Measurements from ENCODE around the gene A1CF. TPM values are rescaled to one million over a fixed set of nuclear protein-coding genes. Genes with fewer than 3 reads are reported as not detected.
A peak's percentile ranks its signal among the peaks of the same experiment; 100 is the strongest.

A1CF gene
- total and polyA plus RNA-seq, 3 experiments from 2014 or later, result not detected

DNA sequence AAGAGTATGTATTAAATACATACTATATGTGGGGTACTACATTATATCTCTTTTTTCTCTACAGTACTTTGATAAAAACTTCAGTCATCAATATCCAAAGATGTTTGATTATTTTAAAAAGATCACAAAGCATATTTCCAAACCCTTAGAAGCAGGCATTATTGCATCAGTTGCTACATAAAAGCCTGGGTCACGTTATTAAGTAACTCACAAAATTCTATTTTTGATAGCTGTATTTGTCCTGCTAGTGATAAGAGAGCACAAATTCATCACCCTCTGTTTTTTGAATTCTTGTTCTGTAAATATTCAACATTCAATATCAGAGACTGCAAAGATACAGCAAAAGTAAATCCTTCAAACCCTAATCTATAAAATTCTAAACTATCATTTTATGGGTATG, 30.0 kb downstream of the A1CF start:
- Mint-ChIP-seq H3K27me3 (peaks cover 8 to 39% of the 10 kb centered on the region in 2 donors), H3K4me1 (no peaks in the 10 kb centered on the region), H3K36me3 (no peaks in the 10 kb centered on the region), H3K4me3 (no peak overlapping the region), H3K27ac (peak overlapping the region in 1 of 8 donors; percentile 21), H3K9me3 (no peaks in the 10 kb centered on the region)
- no peak for DNase-seq
- CTCF ChIA-PET, result no interaction called here
- no peaks in the 10 kb centered on the region for H3K4me1 ChIP-seq (ENCODE audit: insufficient read depth, low read length)
- no peak overlapping the region for H3K4me3 ChIP-seq (ENCODE audit: low read length)
- H3K27me3 ChIP-seq (ENCODE audit: insufficient read depth, low read length, poor library complexity, severe bottlenecking), result no peaks in the 10 kb centered on the region
- POLR2A ChIA-PET, result no interaction called here
- H3K36me3 ChIP-seq (ENCODE audit: insufficient read depth, low read length), result no peaks in the 10 kb centered on the region
- no peaks in the 10 kb centered on the region for H3K9me3 ChIP-seq (ENCODE audit: low read length)
- no peak overlapping the region for H3K27ac ChIP-seq (ENCODE audit: low read depth, low read length)

DNA sequence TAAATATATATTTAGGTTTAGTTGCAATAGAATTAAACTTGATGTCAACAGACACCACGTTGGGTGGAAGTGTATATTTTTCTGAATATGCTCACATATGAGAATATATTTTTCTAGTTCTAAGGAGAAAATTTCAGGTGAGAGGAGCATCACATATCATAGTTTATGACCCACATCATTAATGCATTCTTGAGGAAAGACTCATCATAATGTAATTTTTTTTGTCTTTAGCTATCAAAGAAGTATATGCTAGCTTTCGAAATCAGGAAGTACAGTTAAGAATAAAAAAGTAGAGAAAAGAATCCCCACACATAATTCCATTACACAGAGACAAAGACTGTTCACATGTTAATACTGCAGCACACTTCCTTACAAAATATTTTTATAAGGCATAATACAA, 30.4 kb downstream of the A1CF start:
- Mint-ChIP-seq H3K27ac (no peak overlapping the region), H3K4me3 (no peak overlapping the region), H3K4me1 (no peaks in the 10 kb centered on the region), H3K9me3 (no peaks in the 10 kb centered on the region), H3K27me3 (peaks cover 8 to 39% of the 10 kb centered on the region in 2 donors), H3K36me3 (no peaks in the 10 kb centered on the region)
- H3K4me1 ChIP-seq (ENCODE audit: insufficient read depth, low read length), result no peaks in the 10 kb centered on the region
- H3K27me3 ChIP-seq (ENCODE audit: insufficient read depth, low read length, poor library complexity, severe bottlenecking), result no peaks in the 10 kb centered on the region
- no peak overlapping the region for H3K27ac ChIP-seq (ENCODE audit: low read depth, low read length)
- ChIA-PET CTCF (no interaction called here), POLR2A (no interaction called here)
- H3K36me3 ChIP-seq (ENCODE audit: insufficient read depth, low read length), result no peaks in the 10 kb centered on the region
- DNase-seq, result no peak
- H3K9me3 ChIP-seq (ENCODE audit: low read length), result no peaks in the 10 kb centered on the region
- no peak overlapping the region for H3K4me3 ChIP-seq (ENCODE audit: low read length)

DNA sequence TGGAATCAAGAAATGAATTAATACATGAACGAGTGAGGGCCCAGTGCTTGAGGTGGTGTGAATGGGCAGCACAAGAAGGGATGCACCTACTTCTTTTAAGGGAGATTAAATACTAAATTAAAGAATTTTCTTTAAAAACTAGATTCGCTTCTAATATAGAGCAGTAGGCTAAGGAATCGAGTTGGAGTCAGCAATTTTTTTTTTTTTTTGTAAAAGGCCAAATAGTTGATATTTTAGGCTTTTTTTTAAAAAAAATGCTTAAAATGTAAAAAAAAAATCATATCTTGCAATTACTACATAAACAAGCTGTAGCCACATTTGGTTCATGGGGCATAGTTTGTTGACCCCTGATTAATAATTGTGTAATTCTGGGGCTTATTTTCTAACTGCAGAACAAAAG, 31.9 kb downstream of the A1CF start:
- no peaks in the 10 kb centered on the region for H3K9me3 ChIP-seq (ENCODE audit: low read length)
- H3K27ac Mint-ChIP-seq, result no peak overlapping the region
- no peaks in the 10 kb centered on the region for H3K27me3 ChIP-seq (ENCODE audit: insufficient read depth, low read length, poor library complexity, severe bottlenecking)
- ChIA-PET POLR2A (no interaction called here), CTCF (no interaction called here)
- no peak for DNase-seq
- H3K4me3 ChIP-seq (ENCODE audit: low read length), result no peak overlapping the region
- H3K36me3 ChIP-seq (ENCODE audit: insufficient read depth, low read length), result no peaks in the 10 kb centered on the region
- H3K27me3 Mint-ChIP-seq, result peaks cover 8 to 43% of the 10 kb centered on the region in 2 donors
- H3K9me3 Mint-ChIP-seq, result no peaks in the 10 kb centered on the region
- H3K27ac ChIP-seq (ENCODE audit: low read depth, low read length), result no peak overlapping the region
- H3K4me3 Mint-ChIP-seq, result no peak overlapping the region
- H3K4me1 Mint-ChIP-seq, result no peaks in the 10 kb centered on the region
- no peaks in the 10 kb centered on the region for H3K36me3 Mint-ChIP-seq
- H3K4me1 ChIP-seq (ENCODE audit: insufficient read depth, low read length), result no peaks in the 10 kb centered on the region

DNA sequence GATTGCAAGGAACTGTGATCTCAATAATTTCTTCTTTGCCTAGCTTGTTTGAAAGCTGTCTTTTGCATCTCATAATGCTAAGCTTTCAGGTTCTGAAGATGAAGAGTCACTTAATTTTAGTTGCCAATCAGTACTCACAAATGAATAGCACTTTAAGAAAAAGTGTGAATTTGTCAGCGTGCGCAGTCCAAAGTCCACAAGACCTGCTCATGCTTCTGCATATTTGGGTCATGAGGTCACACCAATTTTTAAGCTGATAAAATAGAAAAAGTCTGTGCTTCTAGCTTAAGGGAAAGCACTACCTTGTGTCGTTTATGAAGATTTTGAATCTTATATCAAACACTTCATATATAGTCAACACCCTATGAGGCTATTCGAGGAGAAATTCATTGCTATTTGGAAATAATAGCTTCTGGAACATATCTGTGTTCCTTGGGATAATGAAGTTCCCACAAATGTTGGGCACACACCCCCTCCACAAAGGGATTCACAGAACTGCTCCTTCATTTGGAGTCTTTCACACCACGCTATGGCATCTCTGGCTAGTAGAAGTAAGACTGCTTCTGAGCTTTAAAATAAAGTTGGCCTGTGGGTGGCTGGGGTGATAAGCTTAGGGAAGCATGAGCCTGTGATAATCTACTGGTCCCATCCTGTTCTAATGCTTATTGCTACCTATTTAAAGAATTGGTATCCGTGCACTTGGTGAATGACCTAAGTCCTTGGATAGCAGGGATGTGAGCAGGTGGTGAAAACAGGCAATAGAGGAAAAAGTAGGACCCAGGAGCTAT, 33.3 kb downstream of the A1CF start:
- Mint-ChIP-seq H3K36me3 (no peaks in the 10 kb centered on the region), H3K9me3 (no peaks in the 10 kb centered on the region), H3K27ac (no peak overlapping the region), H3K4me3 (no peak overlapping the region), H3K27me3 (peaks cover 8 to 35% of the 10 kb centered on the region in 2 donors), H3K4me1 (no peaks in the 10 kb centered on the region)
- ChIA-PET CTCF (no interaction called here), POLR2A (no interaction called here)
- no peaks in the 10 kb centered on the region for H3K36me3 ChIP-seq (ENCODE audit: insufficient read depth, low read length)
- H3K9me3 ChIP-seq (ENCODE audit: low read length), result no peaks in the 10 kb centered on the region
- no peak overlapping the region for H3K27ac ChIP-seq (ENCODE audit: low read depth, low read length)
- H3K27me3 ChIP-seq (ENCODE audit: insufficient read depth, low read length, poor library complexity, severe bottlenecking), result no peaks in the 10 kb centered on the region
- no peak overlapping the region for H3K4me3 ChIP-seq (ENCODE audit: low read length)
- H3K4me1 ChIP-seq (ENCODE audit: insufficient read depth, low read length), result no peaks in the 10 kb centered on the region
- no peak for DNase-seq

DNA sequence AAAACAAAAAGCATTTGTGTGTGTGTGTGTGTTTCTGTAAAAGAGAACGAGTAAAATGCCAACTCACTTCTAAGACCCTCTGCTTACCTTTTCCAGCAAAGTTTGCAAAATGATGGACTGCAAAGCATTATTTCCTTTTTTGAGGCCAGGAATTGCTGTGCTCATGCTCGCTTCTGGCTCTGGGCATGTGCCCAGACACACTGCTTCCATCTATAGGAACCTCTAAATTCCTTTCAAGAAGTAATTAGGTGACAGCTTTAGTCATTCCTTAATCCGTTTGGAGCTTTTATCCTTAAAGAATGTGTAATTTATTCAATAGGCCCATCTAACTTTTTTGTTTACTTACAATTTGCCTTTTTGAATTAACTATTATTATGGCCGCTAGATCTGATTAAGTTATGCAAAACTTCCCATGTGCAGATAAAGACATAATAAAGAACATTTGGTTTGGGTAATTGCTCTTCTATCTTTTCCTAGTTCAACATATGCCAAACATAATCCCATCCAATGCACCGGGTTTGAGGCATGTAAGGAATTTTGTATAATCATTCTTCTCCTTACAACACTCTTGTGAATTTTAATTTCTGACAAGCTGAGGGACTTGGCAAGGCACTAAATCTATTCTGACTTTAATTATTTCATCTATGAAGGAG, 34.7 kb downstream of the A1CF start:
- Histone ChIP-seq H3K27ac (ENCODE audit: low read depth, low read length) (no peak overlapping the region), H3K36me3 (ENCODE audit: insufficient read depth, low read length) (no peaks in the 10 kb centered on the region), H3K4me3 (ENCODE audit: low read length) (no peak overlapping the region), H3K27me3 (ENCODE audit: insufficient read depth, low read length, poor library complexity, severe bottlenecking) (no peaks in the 10 kb centered on the region), H3K9me3 (ENCODE audit: low read length) (no peaks in the 10 kb centered on the region), H3K4me1 (ENCODE audit: insufficient read depth, low read length) (no peaks in the 10 kb centered on the region)
- Mint-ChIP-seq H3K27ac (no peak overlapping the region), H3K27me3 (peaks cover 10 to 35% of the 10 kb centered on the region in 2 donors), H3K36me3 (no peaks in the 10 kb centered on the region), H3K9me3 (no peaks in the 10 kb centered on the region), H3K4me1 (no peaks in the 10 kb centered on the region), H3K4me3 (no peak overlapping the region)
- POLR2A ChIA-PET, result no interaction called here
- CTCF ChIA-PET, result no interaction called here
- DNase-seq, result no peak

DNA sequence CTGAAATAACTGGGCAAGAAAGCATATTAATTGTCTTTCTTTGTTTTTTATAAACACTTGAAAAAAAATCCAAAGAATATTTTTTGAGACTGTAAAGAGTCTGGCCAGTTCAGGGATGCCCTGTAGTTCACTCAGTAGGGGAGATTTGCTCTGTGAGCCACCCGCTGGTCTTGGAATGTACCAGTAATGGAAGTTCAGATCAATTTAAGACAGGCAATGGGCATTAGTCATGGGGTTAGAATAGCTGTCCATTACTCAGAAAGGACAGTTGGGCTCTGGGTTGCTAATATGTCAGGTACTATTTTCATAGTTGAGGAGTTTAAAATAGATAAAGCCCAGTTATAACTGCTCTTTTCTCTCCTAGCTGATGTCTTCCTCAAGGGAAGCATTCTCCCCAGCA, 38.7 kb downstream of the A1CF start:
- H3K36me3 ChIP-seq (ENCODE audit: insufficient read depth, low read length), result no peaks in the 10 kb centered on the region
- POLR2A ChIA-PET, result no interaction called here
- no peaks in the 10 kb centered on the region for H3K9me3 ChIP-seq (ENCODE audit: low read length)
- H3K27ac ChIP-seq (ENCODE audit: low read depth, low read length), result no peak overlapping the region
- no peaks in the 10 kb centered on the region for H3K27me3 ChIP-seq (ENCODE audit: insufficient read depth, low read length, poor library complexity, severe bottlenecking)
- H3K4me1 ChIP-seq (ENCODE audit: insufficient read depth, low read length), result no peaks in the 10 kb centered on the region
- no peak for DNase-seq
- no peaks in the 10 kb centered on the region for H3K9me3 Mint-ChIP-seq
- no peak overlapping the region for H3K4me3 Mint-ChIP-seq
- peaks cover 2 to 25% of the 10 kb centered on the region in 2 donors for H3K27me3 Mint-ChIP-seq
- H3K4me3 ChIP-seq (ENCODE audit: low read length), result no peak overlapping the region
- H3K4me1 Mint-ChIP-seq, result no peaks in the 10 kb centered on the region
- H3K27ac Mint-ChIP-seq, result no peak overlapping the region
- CTCF ChIA-PET, result no interaction called here
- no peaks in the 10 kb centered on the region for H3K36me3 Mint-ChIP-seq

DNA sequence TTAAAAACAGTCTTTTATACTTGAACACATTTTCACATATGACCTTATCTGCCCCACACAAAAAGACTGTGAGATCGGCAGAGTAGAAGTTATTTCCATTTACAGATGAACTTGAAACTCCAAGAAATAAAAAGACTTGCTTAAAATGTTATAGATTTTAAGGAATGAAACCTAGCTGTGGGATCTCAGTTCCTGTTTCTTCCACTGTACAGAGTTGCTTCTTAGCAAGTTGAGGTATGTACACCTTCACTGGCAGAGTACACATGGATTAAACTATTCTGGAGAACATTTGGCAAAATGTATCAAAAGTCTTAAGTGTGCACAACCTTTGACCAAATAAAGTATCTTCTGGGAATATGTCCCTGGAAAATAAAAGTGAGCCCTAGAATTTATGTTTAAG, 48.3 kb downstream of the A1CF start:
- H3K27me3 Mint-ChIP-seq, result peaks cover 0 to 31% of the 10 kb centered on the region in 2 donors
- CTCF ChIA-PET, result no interaction called here

DNA sequence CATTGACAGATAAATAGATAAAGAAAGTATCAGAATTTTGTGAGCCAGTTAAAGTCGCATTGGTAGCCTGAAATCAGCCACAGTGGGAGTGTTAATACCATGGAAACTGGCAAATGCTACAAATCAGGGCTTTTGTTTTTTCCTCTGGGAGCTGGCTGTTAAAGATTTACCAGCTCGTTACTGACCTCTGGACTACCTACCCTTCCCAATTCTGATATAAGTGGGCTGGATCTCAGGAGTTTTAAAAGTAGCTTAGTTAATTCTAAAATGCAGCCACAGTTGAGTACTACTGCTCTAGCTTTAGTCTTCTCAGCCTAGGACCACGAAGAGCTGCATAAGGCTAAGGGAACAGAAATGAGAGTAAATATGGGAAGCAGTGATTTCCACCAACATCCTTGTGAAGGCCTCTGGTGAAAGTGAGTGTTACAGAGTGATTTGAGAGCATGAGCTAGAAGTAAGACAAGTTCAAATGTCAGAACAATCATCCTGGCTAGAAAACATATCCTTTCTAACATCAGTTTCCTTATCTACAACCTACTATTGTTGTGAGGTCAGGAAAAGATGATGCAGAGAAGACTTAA, 53.2 kb downstream of the A1CF start:
- CTCF ChIA-PET, result no interaction called here
- H3K4me1 ChIP-seq (ENCODE audit: insufficient read depth, low read length), result no peaks in the 10 kb centered on the region
- H3K9me3 ChIP-seq (ENCODE audit: low read length), result no peaks in the 10 kb centered on the region
- Mint-ChIP-seq H3K4me3 (no peak overlapping the region), H3K27me3 (peaks cover 8 to 47% of the 10 kb centered on the region in 2 donors), H3K4me1 (no peaks in the 10 kb centered on the region), H3K9me3 (no peaks in the 10 kb centered on the region), H3K36me3 (no peaks in the 10 kb centered on the region), H3K27ac (no peak overlapping the region)
- no peak for DNase-seq
- POLR2A ChIA-PET, result no interaction called here
- H3K27me3 ChIP-seq (ENCODE audit: insufficient read depth, low read length, poor library complexity, severe bottlenecking), result no peaks in the 10 kb centered on the region
- no peak overlapping the region for H3K4me3 ChIP-seq (ENCODE audit: low read length)
- no peak overlapping the region for H3K27ac ChIP-seq (ENCODE audit: low read depth, low read length)
- H3K36me3 ChIP-seq (ENCODE audit: insufficient read depth, low read length), result no peaks in the 10 kb centered on the region

More for the DNA sequence above, 48.3 kb downstream of the A1CF start:
- Mint-ChIP-seq H3K4me1 (no peaks in the 10 kb centered on the region), H3K9me3 (no peaks in the 10 kb centered on the region), H3K27ac (no peak overlapping the region), H3K36me3 (no peaks in the 10 kb centered on the region), H3K4me3 (no peak overlapping the region)
- POLR2A ChIA-PET, result no interaction called here
- DNase-seq, result no peak
- H3K27me3 ChIP-seq (ENCODE audit: insufficient read depth, low read length, poor library complexity, severe bottlenecking), result no peaks in the 10 kb centered on the region
- no peak overlapping the region for H3K27ac ChIP-seq (ENCODE audit: low read depth, low read length)
- H3K9me3 ChIP-seq (ENCODE audit: low read length), result no peaks in the 10 kb centered on the region
- H3K4me3 ChIP-seq (ENCODE audit: low read length), result no peak overlapping the region
- no peaks in the 10 kb centered on the region for H3K4me1 ChIP-seq (ENCODE audit: insufficient read depth, low read length)
- H3K36me3 ChIP-seq (ENCODE audit: insufficient read depth, low read length), result no peaks in the 10 kb centered on the region

Data from CD8-positive, alpha-beta memory T cell (primary cell).